ENCODE data around the gene JUNB. TPM values are rescaled to one million over a fixed set of nuclear protein-coding genes. Genes with fewer than 3 reads are reported as not detected.
"Not testable (repeated sequence)": the region's sequence is repeated elsewhere in the genome, so short reads cannot be mapped to it uniquely, and the experiment has no call there.

JUNB gene
- total RNA-seq, 1 donor from 2014 or later: 351 TPM

DNA sequence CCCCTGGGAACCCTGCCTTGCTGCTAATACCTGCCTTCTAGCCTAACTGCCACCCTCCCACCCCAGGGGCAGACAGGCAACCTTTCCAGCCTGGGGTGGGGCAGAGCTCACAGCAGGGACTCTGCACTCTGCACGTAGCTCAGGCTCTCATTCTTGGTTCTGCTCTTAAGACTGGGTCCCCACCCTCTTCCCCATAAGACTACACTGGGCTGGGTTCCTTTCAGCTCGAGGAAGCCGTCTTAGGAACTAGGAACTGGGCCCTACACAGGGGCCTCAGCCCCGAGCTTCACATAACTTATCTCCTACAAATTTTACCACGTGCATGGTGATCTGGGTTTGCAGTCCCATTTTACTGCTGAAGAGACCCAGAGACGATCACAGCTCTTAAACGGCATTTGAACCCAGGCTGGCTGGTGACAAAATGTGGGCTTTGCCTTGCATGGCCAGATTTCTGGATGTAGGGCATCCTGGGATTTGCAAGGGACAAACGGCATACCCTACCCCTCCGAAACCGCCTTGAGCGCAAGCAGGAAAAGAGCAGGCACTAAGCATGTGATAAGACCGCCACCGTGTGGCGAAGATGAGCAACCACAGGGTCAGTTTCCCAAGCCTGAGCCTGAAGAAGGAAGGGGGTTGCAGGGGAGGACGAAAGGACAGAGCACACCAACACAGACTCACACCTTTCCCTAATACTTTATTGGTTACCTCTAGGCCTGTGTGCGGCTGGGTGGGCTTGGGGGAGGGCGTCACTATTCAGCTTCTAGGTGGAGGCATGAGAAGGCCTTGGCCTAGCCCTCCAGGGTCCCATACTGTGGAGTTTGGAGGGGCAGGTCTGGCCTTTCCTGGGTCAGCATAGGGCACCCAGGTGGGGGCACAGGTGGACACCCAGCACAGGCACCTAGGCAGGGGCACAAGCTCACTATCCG lies 5.1 kb downstream of the JUNB start:
- intact Hi-C loops (cut with micrococcal nuclease): loop anchor here (1.0 kb wide), 3 partner anchors 19 to 36 kb away; no protein-coding TSS in a partner anchor
- peak; percentile 73 for DNase-seq (ENCODE audit: low spot score)
- peak overlapping the region; percentile 68 for H3K4me3 Mint-ChIP-seq (ENCODE audit: low read depth)

DNA sequence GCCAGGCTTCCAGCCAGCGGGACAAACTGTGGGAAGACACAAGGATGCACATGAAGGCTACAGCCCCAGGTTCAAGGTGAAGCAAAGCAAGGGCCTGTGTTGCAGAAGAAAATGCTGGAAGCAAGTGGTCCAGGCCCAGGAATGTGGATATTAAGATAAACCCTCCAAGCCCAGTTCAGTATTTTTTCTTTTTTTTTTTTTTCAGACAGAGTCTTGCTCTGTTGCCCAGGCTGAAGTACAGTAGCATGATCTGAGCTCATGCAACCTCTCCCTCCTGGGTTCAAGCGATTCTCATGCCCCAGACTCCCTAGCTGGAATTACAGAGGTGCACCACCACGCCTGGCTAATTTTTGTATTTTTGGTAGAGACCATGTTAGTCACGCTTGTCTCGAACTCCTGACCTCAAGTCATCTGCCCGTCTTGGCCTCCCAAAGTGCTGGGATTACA lies 5.9 kb downstream of the JUNB start:
- H3K36me3 Mint-ChIP-seq (ENCODE audit: low read depth): peaks cover 46% of the 10 kb centered on the region
- intact Hi-C loops (cut with micrococcal nuclease): no loop called here
- peaks cover 28% of the 10 kb centered on the region for H3K4me1 Mint-ChIP-seq (ENCODE audit: low read depth)
- H3K27ac Mint-ChIP-seq: no peak overlapping the region
- DNase-seq (ENCODE audit: low spot score): no peak
- H3K27me3 Mint-ChIP-seq (ENCODE audit: low read depth): no peaks in the 10 kb centered on the region
- H3K4me3 Mint-ChIP-seq (ENCODE audit: low read depth): no peak overlapping the region
- H3K9me3 Mint-ChIP-seq: no peaks in the 10 kb centered on the region

More for the DNA sequence above, 5.1 kb downstream of the JUNB start:
- Mint-ChIP-seq H3K36me3 (ENCODE audit: low read depth) (peaks cover 52% of the 10 kb centered on the region), H3K9me3 (no peaks in the 10 kb centered on the region), H3K4me1 (ENCODE audit: low read depth) (peaks cover 26% of the 10 kb centered on the region), H3K27ac (peak overlapping the region; percentile 75), H3K27me3 (ENCODE audit: low read depth) (no peaks in the 10 kb centered on the region)

DNA sequence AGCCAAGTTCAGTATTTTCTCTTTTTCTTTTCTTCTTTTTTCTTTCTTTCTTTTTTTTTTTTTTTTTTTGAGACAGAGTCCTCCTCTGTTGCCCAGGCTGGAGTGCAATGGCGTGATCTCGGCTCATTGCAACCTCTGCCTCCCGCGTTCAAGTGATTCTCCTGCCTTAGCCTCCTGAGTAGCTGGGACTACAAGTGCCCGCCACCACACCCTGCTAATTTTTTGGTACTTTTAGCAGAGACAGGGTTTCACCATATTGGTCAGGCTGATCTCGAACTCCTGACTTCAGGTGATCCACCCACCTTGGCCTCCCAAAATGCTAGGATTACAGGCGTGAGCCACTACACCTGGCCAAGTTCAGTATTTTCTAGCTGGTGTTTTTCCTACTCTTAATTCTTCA lies 6.3 kb downstream of the JUNB start:
- H3K27me3 Mint-ChIP-seq (ENCODE audit: low read depth); H3K27ac Mint-ChIP-seq; DNase-seq (ENCODE audit: low spot score); intact Hi-C loops (cut with micrococcal nuclease); H3K9me3 Mint-ChIP-seq; H3K4me3 Mint-ChIP-seq (ENCODE audit: low read depth): not testable (repeated sequence)
- peaks cover 32% of the 10 kb centered on the region for H3K4me1 Mint-ChIP-seq (ENCODE audit: low read depth)
- H3K36me3 Mint-ChIP-seq (ENCODE audit: low read depth): peaks cover 42% of the 10 kb centered on the region

GRCh38 chr19:12799742-12800465 lies 8.6 kb downstream of the JUNB start:
- Mint-ChIP-seq H3K27ac (no peak overlapping the region), H3K4me1 (ENCODE audit: low read depth) (peaks cover 25% of the 10 kb centered on the region), H3K36me3 (ENCODE audit: low read depth) (peaks cover 34% of the 10 kb centered on the region), H3K9me3 (no peaks in the 10 kb centered on the region), H3K4me3 (ENCODE audit: low read depth) (peak overlapping the region; percentile 91), H3K27me3 (ENCODE audit: low read depth) (no peaks in the 10 kb centered on the region)
- DNase-seq (ENCODE audit: low spot score): no peak
- intact Hi-C loops (cut with micrococcal nuclease): no loop called here

- Mint-ChIP-seq H3K27me3 (ENCODE audit: low read depth) (no peaks in the 10 kb centered on the region), H3K4me1 (ENCODE audit: low read depth) (peaks cover 25% of the 10 kb centered on the region), H3K36me3 (ENCODE audit: low read depth) (peaks cover 34% of the 10 kb centered on the region), H3K9me3 (no peaks in the 10 kb centered on the region), H3K27ac (peak overlapping the region; percentile 87), H3K4me3 (ENCODE audit: low read depth) (peak overlapping the region; percentile 91)
- intact Hi-C loops (cut with micrococcal nuclease): no loop called here
- DNase-seq (ENCODE audit: low spot score): no peak
Observed at GRCh38 chr19:12800466-12800770, 9.1 kb downstream of the JUNB start.

DNA sequence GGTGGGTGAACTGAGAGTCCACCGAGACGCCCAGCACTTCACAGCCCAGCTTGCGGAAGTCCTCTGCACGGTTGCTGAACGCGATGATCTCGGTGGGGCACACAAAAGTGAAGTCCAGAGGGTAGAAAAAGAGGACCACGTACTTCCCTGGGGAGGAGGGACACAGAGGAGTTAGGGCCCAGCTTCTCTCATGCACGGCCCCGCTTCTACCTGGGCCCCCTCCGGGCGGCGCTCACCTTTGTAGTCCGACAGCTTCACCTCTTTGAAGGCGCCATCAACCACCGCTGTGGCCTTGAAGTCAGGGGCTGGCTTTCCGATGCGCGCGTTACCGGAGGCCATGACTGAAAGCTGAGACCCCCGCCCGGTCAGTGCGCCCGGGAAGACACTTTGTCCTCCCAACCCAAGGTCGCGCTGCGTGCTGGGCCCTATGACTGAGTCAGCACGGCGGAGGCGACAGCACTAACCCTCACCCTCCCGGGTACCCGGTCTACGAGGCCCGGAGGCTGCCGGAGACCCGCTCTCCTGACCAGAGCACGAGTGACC lies 9.7 kb downstream of the JUNB start:
- peaks cover 22% of the 10 kb centered on the region for H3K4me1 Mint-ChIP-seq (ENCODE audit: low read depth)
- no peak for DNase-seq (ENCODE audit: low spot score)
- peaks cover 34% of the 10 kb centered on the region for H3K36me3 Mint-ChIP-seq (ENCODE audit: low read depth)
- H3K4me3 Mint-ChIP-seq (ENCODE audit: low read depth): peak overlapping the region; percentile 91
- peak overlapping the region; percentile 87 for H3K27ac Mint-ChIP-seq
- H3K27me3 Mint-ChIP-seq (ENCODE audit: low read depth): no peaks in the 10 kb centered on the region
- intact Hi-C loops (cut with micrococcal nuclease): no loop called here
- H3K9me3 Mint-ChIP-seq: no peaks in the 10 kb centered on the region

GRCh38 chr19:12801466-12802266 lies 10.4 kb downstream of the JUNB start, which contains the start of the genes PRDX2 and THSD8:
Gene PRDX2, minus strand, starts transcription at chr19:12801800. Its CDS starts 539 bp downstream, at chr19:12801261.
Gene THSD8, plus strand, starts transcription at chr19:12802069. Its CDS starts 3 bp downstream, at chr19:12802072.
- intact Hi-C loops (cut with micrococcal nuclease): no loop called here
- Mint-ChIP-seq H3K36me3 (ENCODE audit: low read depth) (peaks cover 32% of the 10 kb centered on the region), H3K9me3 (no peaks in the 10 kb centered on the region), H3K27ac (peak within 1 kb of the TSS; percentile 87), H3K27me3 (ENCODE audit: low read depth) (no peaks in the 10 kb centered on the region), H3K4me1 (ENCODE audit: low read depth) (peaks cover 21% of the 10 kb centered on the region), H3K4me3 (ENCODE audit: low read depth) (peak within 1 kb of the TSS; percentile 91)
- peak; percentile 74 for DNase-seq (ENCODE audit: low spot score)

GRCh38 chr19:12802267-12803106 lies 11.2 kb downstream of the JUNB start:
- Mint-ChIP-seq H3K9me3 (no peaks in the 10 kb centered on the region), H3K27ac (peak overlapping the region; percentile 51), H3K27me3 (ENCODE audit: low read depth) (no peaks in the 10 kb centered on the region), H3K4me1 (ENCODE audit: low read depth) (peaks cover 21% of the 10 kb centered on the region), H3K4me3 (ENCODE audit: low read depth) (peak overlapping the region; percentile 91), H3K36me3 (ENCODE audit: low read depth) (peaks cover 27% of the 10 kb centered on the region)
- intact Hi-C loops (cut with micrococcal nuclease): no loop called here
- no peak for DNase-seq (ENCODE audit: low spot score)

- Mint-ChIP-seq H3K9me3 (no peaks in the 10 kb centered on the region), H3K4me1 (ENCODE audit: low read depth) (peaks cover 23% of the 10 kb centered on the region), H3K27me3 (ENCODE audit: low read depth) (no peaks in the 10 kb centered on the region), H3K4me3 (ENCODE audit: low read depth) (no peak overlapping the region), H3K27ac (no peak overlapping the region), H3K36me3 (ENCODE audit: low read depth) (peaks cover 29% of the 10 kb centered on the region)
- DNase-seq (ENCODE audit: low spot score): no peak
- intact Hi-C loops (cut with micrococcal nuclease): no loop called here
Observed at GRCh38 chr19:12804051-12804450, 12.8 kb downstream of the JUNB start.

- peak; percentile 86 for DNase-seq (ENCODE audit: low spot score)
Observed at GRCh38 chr19:12806242-12807081, 15.2 kb downstream of the JUNB start, which contains the start of gene RNASEH2A. Gene RNASEH2A, plus strand, starts transcription at chr19:12806584. Its CDS starts 90 bp downstream, at chr19:12806674.

DNA sequence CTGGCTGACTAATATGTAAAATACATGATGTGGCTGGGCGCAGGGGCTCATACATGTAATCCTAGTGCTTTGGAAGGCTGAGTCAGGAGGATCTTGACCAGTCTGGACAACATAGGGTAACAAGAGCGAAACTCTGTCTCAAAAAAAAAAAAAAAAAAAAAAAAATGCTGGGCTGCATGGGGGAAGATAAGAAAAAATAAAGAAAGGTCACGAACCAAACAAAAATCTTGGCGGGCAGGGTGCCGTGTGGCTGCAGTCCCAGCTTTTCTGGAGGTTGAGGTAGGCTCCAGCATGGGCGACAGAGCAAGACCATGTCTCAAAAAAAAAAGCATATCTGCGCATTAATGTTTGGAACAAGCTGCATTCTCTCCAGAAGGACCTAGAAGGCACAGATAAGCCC lies 23.8 kb downstream of the JUNB start:
- intact Hi-C loops (cut with micrococcal nuclease): no loop called here
- H3K9me3 Mint-ChIP-seq: no peaks in the 10 kb centered on the region
- DNase-seq (ENCODE audit: low spot score): no peak
- H3K27me3 Mint-ChIP-seq (ENCODE audit: low read depth): no peaks in the 10 kb centered on the region
- H3K36me3 Mint-ChIP-seq (ENCODE audit: low read depth): peaks cover 21% of the 10 kb centered on the region
- H3K27ac Mint-ChIP-seq: no peak overlapping the region
- no peaks in the 10 kb centered on the region for H3K4me1 Mint-ChIP-seq (ENCODE audit: low read depth)
- no peak overlapping the region for H3K4me3 Mint-ChIP-seq (ENCODE audit: low read depth)

More at GRCh38 chr19:12806242-12807081, 15.2 kb downstream of the JUNB start, which contains the start of gene RNASEH2A:
- H3K4me1 Mint-ChIP-seq (ENCODE audit: low read depth): peaks cover 16% of the 10 kb centered on the region
- peak within 1 kb of the TSS; percentile 84 for H3K27ac Mint-ChIP-seq
- H3K27me3 Mint-ChIP-seq (ENCODE audit: low read depth): no peaks in the 10 kb centered on the region
- intact Hi-C loops (cut with micrococcal nuclease): no loop called here
- H3K36me3 Mint-ChIP-seq (ENCODE audit: low read depth): peaks cover 17% of the 10 kb centered on the region
- peak within 1 kb of the TSS; percentile 92 for H3K4me3 Mint-ChIP-seq (ENCODE audit: low read depth)
- H3K9me3 Mint-ChIP-seq: no peaks in the 10 kb centered on the region

All from activated T-helper 2 cell treated with anti-CD3 and anti-CD28 coated beads, Interferon-gamma antibody, Interleukin-2, Interleukin-4, amounts not matched to agents 10 μg/mL and 5 μg/mL and 100 μg/mL, durations not matched to agents 14 hours and 24 hours and 36 hours (primary cell).